Liver (tissue), 9 donors: Measurements from ENCODE around the gene MVB12B. TPM values are rescaled to one million over a fixed set of nuclear protein-coding genes. Genes with fewer than 3 reads are reported as not detected.

Experiments used
- DNase-seq: peaks from one replicate; pipeline ENCODE4 v3.0.0-alpha.2; 2017; ENCODE audit warnings: low spot score
- H3K27ac ChIP-seq, 2 donors: one replicate each; pipeline ENCODE4 v1.7.0; 2013; ENCODE audit warnings: inconsistent platforms in 2 of 2, low read length in 2 of 2, control low read depth in 1 of 2, low read depth in 1 of 2, mild to moderate bottlenecking in 1 of 2
- H3K27me3 ChIP-seq, 4 donors: one replicate each; pipeline versions ENCODE4 v1.6.1 to v1.7.0; 2013; ENCODE audit warnings: low read length in 3 of 4, inconsistent platforms in 1 of 4, mild to moderate bottlenecking in 1 of 4, moderate library complexity in 1 of 4; ENCODE audit not compliant: control insufficient read depth in 4 of 4, insufficient read depth in 4 of 4
- H3K36me3 ChIP-seq, 4 donors: one replicate each; pipeline versions ENCODE4 v1.6.1 to v1.7.0; 2013; ENCODE audit warnings: low read length in 3 of 4, mild to moderate bottlenecking in 3 of 4, low read depth in 1 of 4, moderate library complexity in 1 of 4; ENCODE audit not compliant: control insufficient read depth in 4 of 4, insufficient read depth in 3 of 4
- H3K4me1 ChIP-seq, 4 donors: one replicate each; pipeline versions ENCODE4 v1.6.1 to v1.7.0; 2013; ENCODE audit warnings: low read length in 3 of 4, mild to moderate bottlenecking in 3 of 4, moderate library complexity in 1 of 4; ENCODE audit not compliant: control insufficient read depth in 4 of 4, insufficient read depth in 4 of 4
- H3K4me3 ChIP-seq, 3 donors: one replicate each; pipeline versions ENCODE4 v1.6.1 to v1.7.0; 2013; ENCODE audit warnings: low read length in 3 of 3, control low read depth in 1 of 3, low read depth in 1 of 3, mild to moderate bottlenecking in 1 of 3
- H3K9ac ChIP-seq, 2 donors: one replicate each; pipeline ENCODE4 v1.7.0; 2013; ENCODE audit warnings: low read length in 2 of 2, mild to moderate bottlenecking in 2 of 2, moderate library complexity in 2 of 2, control low read depth in 1 of 2, low read depth in 1 of 2
- H3K9me3 ChIP-seq, 4 donors: one replicate each; pipeline versions ENCODE4 v1.6.1 to v1.7.0; 2013; ENCODE audit warnings: low read length in 3 of 4; ENCODE audit not compliant: control insufficient read depth in 4 of 4
- EGR1 ChIP-seq, 2 donors: IDR thresholded peaks; 2 replicates each; pipeline ENCODE4 v1.6.1; 2016 to 2018; ENCODE audit warnings: antibody characterized with exemption in 2 of 2, low read depth in 2 of 2
- FOXA1 ChIP-seq: IDR thresholded peaks from 2 replicates; pipeline ENCODE4 v1.6.1; 2016; ENCODE audit warnings: antibody characterized with exemption
- FOXA2 ChIP-seq: IDR thresholded peaks from 2 replicates; pipeline ENCODE4 v1.6.1; 2016; ENCODE audit warnings: antibody characterized with exemption
- JUND ChIP-seq, 2 donors: IDR thresholded peaks; 2 replicates each; pipeline ENCODE4 v1.6.1; 2016; ENCODE audit warnings: antibody characterized with exemption in 2 of 2
- MAX ChIP-seq: IDR thresholded peaks from 2 replicates; pipeline ENCODE4 v1.6.1; 2016; ENCODE audit warnings: antibody characterized with exemption
- RAD21 ChIP-seq, 2 donors: IDR thresholded peaks; 2 replicates each; pipeline ENCODE4 v1.6.1; 2016; ENCODE audit warnings: antibody characterized with exemption in 2 of 2, mild to moderate bottlenecking in 2 of 2
- RXRA ChIP-seq, 2 donors: IDR thresholded peaks; 2 replicates each; pipeline ENCODE4 v1.6.1; 2017 to 2018; ENCODE audit warnings: antibody characterized with exemption in 2 of 2, mild to moderate bottlenecking in 1 of 2
- SP1 ChIP-seq: IDR thresholded peaks from 2 replicates; pipeline ENCODE4 v1.6.1; 2018; ENCODE audit warnings: antibody characterized with exemption, mild to moderate bottlenecking
- WGBS: extraction: QIAGEN DNeasy Blood & Tissue Kit; methylation state at CpG from one replicate; pipeline ENCODE4 v1.1.7; 2013; 5-methylcytosine and 5-hydroxymethylcytosine counted together
- polyA plus RNA-seq, 2 donors: library from polyadenylated mRNA; stranded (reverse) in 1 of 2; unstranded in 1 of 2; fragments of 200-250 nt in 1 of 2; fragments of >200 nt in 1 of 2; fragmentation: Nextera tagmentation in 1 of 2; extraction: Ambion mirVana in 1 of 2; gene quantifications; one replicate each; pipeline versions ENCODE4 v1.2.1 to v1.2.3, GENCODE V29; 2013 to 2015
- total RNA-seq, 2 donors: library from RNA; depleted of rRNA; stranded (reverse); fragments of >200 nt; gene quantifications; one replicate each; pipeline ENCODE4 v1.2.3, GENCODE V29; 2014
- donor health status: healthy.
- donor health status: healthy.
- donor health status: healthy.
- donor health status: healthy.
- donor health status: healthy.

MVB12B gene
- total and polyA plus RNA-seq, 4 donors = 5.3 to 12.4 (median 8.4) TPM

- H3K27ac ChIP-seq = no peak overlapping the region
- WGBS = 93% methylated on average over 34 of the region's 34 CpGs
Measured at GRCh38 chr9:126502417-126503332, 176.0 kb downstream of the MVB12B start.

GRCh38 chr9:126503333-126504085 is 176.9 kb downstream of the MVB12B start:
- Histone ChIP-seq H3K9me3 (no peaks in the 10 kb centered on the region), H3K36me3 (peaks cover 0 to 7% (median 0%) of the 10 kb centered on the region in 4 donors), H3K4me1 (peaks cover 0 to 3% (median 1%) of the 10 kb centered on the region in 4 donors), H3K27ac (no peak overlapping the region), H3K27me3 (no peaks in the 10 kb centered on the region), H3K9ac (no peak overlapping the region), H3K4me3 (no peak overlapping the region)
- DNase-seq = no peak
- 95% methylated on average over 28 of the region's 28 CpGs for WGBS
- TF ChIP-seq JUND (IDR thresholded peaks at IDR 0.05) = no peak
- no peak for TF ChIP-seq EGR1 (IDR thresholded peaks at IDR 0.05; ENCODE audit: low read depth in 2 of 2)
- TF ChIP-seq SP1 = no peak
- TF ChIP-seq RAD21 (IDR thresholded peaks at IDR 0.05) = no peak
- no peak for TF ChIP-seq RXRA (IDR thresholded peaks at IDR 0.05)
- no peak for TF ChIP-seq FOXA2
- no peak for TF ChIP-seq MAX

More at GRCh38 chr9:126502417-126503332, 176.0 kb downstream of the MVB12B start:
- TF ChIP-seq FOXA1 = no peak
- TF ChIP-seq SP1 = no peak
- Histone ChIP-seq H3K36me3 (peaks cover 0 to 7% (median 0%) of the 10 kb centered on the region in 4 donors), H3K4me1 (peaks cover 0 to 3% (median 1%) of the 10 kb centered on the region in 4 donors), H3K27me3 (no peaks in the 10 kb centered on the region), H3K9me3 (no peaks in the 10 kb centered on the region), H3K4me3 (no peak overlapping the region), H3K9ac (no peak overlapping the region)
- DNase-seq = no peak

GRCh38 chr9:126504086-126504976 is 177.7 kb downstream of the MVB12B start:
- Histone ChIP-seq H3K9me3 (no peaks in the 10 kb centered on the region), H3K9ac (no peak overlapping the region), H3K27ac (no peak overlapping the region), H3K36me3 (peaks cover 0 to 7% (median 0%) of the 10 kb centered on the region in 4 donors), H3K27me3 (no peaks in the 10 kb centered on the region), H3K4me1 (peaks cover 0 to 3% (median 1%) of the 10 kb centered on the region in 4 donors), H3K4me3 (no peak overlapping the region)
- TF ChIP-seq MAX = no peak
- DNase-seq = no peak
- 96% methylated on average over 31 of the region's 31 CpGs for WGBS
